Suppressor macrophage treated with lipopolysaccharide for 4 hours (primary cell): ENCODE measurements around the gene MRPL17.

Experiments used
- DNase-seq: peaks from one replicate; pipeline ENCODE4 v3.0.0-alpha.2; 2020

The MRPL17 gene

DNA sequence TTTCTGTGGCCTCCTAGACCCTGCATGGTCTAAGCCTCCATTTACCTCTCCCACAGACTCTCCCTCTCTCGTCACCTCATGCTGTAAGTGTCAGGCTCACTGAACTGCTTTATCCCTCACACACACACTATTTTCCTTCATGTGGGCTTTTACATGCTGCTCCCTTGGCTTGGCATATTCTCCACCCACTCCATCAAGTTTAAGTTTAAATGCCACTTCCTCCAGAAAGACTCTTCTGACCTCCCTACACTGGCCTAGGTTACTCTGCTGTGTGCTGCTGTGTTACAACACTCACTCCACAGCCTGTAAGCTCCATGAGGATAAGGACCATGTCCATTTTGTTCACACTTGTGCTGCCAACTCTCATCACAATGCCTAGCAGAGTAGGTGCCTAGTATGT is 30.0 kb downstream of the MRPL17 start:
- DNase-seq, result no peak

DNA sequence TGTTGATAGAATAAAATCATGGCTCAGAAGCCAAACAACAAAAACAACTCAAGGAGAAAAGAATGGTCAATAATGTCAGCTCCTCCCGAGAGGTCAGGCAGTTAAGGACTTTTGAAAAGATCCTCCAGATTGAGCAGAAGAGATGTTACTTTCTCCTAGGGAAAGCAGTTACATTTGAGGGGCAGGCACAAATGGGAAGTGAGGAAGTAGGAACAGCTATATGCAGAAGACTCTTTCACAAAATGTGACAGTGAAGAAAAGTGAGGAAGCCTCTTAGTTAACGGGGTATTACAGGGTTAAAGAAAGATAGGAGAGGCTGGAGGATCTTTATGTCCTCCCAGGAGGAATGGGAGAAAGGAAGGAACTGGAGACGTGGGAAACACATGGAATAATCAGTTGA is 31.0 kb downstream of the MRPL17 start:
- DNase-seq, result no peak

DNA sequence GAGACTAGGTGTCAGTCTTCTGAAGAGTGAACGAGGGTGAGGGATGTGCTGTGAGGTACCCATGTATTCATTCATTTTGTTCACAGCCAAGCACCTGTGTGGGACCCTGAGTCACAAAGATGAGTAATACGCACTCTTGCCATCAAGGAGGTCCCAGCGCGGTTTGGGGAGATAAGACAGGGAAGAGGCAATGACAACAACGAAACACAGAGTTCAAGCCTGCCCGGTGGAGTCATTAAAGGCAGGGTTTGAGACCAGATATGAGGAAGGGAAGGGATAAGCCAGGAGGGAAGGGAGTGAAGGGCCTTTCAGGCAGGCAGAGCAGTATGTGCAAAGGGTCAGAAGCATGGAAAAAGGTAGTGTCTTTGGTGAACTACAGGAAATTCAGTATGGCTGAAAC is 32.2 kb downstream of the MRPL17 start:
- no peak for DNase-seq

DNA sequence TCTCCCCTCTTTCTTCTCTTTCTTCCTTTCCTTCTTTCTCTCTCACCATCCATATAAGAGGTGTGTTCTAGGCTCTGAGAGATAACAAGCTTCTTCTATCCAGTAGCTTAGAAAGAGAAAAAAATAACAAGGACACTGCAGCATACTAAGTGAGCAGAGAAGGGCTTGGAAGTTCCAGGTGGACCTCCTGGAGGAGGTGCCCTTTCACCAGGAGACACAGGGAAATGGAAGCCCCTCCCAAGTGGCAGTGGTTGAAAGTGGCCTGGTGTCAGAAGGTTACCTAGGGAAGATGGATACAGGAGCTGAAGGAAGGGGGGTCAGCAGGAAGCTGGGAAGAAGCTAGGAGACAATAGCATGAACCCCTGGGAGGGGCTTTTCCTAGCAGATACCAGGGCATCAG is 33.0 kb downstream of the MRPL17 start:
- DNase-seq, result no peak

DNA sequence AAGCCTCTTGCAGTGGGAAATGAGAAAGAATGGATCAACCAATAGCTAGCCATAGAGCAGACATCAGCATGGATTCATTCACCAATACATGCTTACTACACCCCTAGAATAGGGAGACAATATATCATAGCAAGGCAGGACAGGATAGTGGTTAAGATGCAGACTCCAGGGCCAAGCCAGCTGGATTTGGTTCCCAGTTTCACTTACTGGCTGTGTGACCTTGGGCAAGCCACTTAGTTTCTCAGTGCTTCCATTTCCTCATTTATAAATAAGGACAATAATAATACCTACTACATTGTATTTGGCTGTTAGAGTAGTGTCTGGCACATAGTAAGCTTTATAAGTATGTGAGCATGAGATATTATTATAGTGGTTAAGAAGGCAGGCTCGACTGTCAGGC is 34.6 kb downstream of the MRPL17 start:
- peak; percentile 74 for DNase-seq

DNA sequence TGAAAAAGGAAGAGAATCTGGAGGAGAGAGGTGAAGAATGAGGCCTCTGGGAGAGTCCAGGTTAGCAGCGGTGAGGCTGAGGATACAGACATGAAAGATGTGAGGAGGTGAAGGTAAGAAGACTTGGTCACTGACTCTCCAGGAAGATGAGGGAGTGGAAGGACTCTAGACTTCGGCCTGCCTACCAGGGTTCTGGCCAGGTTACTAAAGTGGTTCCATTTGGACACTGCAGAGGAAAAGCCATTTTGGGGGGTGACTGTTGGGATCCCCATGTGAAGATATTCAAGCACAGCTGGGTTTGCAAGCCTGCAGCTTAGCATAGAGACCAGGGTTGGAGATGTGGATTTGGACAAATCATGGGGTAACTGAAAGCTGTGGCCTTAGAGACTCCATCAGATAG is 35.3 kb downstream of the MRPL17 start:
- no peak for DNase-seq

DNA sequence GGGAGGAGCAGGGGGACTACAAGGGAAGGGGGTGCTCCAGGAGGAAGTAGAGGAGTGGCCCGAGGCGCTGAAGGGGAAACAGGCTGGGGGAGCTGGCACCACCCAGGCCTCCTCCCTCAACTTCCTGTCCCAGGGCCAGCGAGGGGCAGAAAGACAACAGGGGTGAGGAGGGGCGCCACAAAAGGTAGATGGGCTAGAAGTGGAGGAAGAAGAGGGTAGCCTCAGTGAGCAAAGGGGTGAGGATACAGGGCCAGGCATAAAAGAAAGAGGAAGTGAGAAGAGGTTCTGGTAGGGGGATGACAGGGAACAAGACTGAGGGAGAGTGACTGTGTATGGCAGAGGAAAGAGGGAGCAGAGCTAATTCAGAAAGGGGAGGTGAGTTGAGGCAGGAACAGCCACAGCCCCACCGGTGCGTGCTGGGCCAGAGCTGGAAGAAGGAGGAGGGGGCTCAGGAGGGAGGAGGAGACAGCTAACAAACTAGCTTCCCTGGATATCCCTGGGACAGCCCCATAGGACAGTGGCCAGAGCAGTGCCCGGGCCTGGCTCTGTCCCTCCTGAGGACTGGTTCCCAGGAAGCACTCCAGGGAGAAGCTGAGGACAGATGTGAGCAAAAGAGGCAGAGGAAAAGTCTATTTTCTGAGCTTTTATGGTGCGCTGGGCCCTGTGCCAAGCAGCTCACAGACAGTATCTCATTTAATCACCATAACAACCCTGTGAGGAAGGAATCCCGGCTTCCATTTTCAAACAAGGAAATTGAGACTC is 36.0 kb downstream of the MRPL17 start:
- peak; percentile 67 for DNase-seq

DNA sequence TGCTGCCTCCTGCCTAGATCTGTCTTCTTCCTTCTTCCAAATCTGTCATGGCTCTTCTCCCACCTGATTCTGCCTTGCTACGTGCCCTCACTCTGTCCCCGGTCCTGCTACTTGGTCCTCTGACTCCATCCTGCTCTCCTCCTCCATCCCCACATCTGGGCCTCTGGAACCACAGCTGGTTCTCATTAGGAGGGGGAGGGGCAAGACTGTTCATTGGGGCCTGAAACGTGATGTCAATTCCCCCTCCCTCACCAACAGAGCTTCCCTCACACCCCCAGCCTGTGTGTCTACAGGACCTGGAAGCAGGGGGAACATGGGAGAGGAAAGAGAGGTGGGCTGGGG is 36.6 kb downstream of the MRPL17 start:
- no peak for DNase-seq

DNA sequence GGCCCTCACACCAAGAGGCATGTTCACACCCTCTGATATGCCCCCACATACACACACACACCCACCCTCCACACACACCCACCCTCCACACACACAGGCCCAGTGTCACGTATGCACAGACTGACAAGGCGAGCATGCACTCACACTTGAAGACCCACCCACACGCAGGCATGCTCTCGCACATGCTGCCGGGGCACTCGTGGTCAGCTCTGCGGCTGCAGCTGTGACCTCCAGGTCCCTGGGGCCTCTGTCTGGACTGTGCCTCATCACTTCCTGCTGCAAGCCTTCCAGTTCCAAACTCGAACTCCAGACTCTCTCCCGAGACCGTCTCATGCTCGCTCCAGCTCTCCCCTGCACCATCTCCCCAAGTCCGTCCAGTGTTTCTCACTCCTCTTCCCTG is 37.1 kb downstream of the MRPL17 start:
- peak; percentile 30 for DNase-seq

DNA sequence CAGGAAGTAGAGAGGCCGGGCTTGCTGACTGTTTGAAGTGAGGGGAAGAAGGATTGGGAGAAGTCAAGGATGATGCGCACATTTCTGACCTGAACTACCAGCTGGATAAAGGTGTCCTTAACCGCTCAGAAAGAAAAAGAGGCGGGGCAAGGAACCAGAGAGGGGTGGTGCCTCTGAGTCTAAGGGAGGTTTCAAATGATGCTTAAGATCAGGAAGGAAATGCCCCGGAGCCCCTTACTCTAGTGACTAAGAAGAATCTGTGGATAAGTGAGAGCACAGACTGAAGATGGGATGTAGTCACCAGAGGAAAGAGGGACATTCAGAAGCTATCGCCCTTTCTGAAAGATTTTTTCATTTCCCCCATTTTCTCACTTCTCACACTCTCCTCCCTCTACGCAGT is 40.2 kb downstream of the MRPL17 start:
- no peak for DNase-seq

DNA sequence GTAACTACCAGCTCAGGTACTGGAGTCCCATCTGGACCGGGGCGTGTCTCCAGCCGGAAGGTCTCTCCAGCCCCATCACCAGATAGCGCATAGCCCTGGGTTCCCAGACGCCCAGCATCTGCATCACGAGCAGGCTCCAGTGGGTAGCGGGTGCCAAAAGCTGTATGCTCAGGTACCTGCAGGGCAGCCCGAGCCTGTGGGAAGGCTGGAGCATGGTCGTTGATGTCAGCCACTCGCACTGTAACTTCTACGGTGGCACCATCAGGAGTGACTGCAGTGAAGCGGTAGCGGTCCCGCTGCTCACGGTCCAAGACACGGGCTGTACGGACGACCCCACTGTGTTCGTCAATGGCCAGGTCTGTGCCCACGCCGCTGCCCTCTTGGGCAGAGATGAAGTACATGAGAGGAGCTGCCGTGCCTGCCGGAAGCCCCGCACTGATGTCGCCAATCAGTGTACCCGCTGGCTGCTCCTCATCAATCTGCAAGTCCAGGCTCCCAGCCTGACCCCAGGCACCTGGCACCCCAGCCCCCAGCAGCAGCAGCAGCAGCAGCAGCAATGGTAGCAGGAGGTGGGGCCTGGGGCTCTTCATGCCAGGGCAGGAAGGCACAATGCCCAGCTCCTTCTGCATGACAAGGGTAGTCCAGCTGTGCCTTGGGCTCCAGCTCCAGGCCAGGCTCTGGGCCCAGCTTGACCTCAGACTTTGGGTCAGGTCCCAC is 42.0 kb downstream of the MRPL17 start:
- no peak for DNase-seq

DNA sequence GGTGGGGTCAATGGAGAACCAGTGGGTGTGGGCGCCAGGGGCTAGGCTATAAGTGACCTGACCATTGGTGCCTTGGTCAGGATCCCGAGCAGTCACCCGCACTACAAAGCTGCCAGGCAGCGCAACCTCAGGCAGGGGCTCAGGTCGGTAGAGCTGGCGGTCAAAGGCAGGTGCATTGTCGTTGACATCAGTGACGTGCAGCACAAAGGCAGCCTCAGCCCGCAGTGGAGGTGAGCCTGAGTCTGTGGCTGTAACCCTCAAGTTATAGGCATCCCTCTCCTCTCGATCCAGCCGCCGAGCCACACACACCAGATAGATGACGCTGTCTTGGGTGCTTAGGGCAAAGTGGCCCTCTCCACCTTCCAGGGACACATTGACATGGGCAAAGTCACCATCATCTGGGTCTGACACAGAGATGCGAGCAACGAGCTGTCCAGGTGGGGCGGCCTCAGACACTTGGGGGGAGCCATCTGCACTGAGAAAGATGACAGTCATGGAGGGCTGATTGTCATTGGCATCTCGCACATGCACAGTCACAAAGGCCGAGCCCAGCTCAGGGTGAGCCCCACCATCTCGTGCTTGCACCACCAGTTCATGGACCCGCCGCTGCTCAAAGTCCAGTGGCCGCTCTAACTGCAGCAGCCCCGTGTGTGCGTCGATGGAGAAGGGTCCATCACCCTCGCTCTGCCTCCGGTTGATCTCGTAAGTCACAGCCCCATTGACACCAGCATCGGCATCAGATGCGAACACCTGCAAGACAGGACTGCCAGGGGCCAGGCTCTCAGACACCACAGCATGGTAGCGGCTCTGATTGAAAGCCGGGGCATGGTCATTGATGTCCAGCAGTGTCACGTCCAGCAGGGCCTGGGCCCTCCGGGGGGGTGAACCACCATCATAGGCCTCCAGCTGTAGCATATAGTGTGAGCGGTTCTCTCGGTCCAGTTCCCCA is 42.8 kb downstream of the MRPL17 start:
- DNase-seq, result no peak

DNA sequence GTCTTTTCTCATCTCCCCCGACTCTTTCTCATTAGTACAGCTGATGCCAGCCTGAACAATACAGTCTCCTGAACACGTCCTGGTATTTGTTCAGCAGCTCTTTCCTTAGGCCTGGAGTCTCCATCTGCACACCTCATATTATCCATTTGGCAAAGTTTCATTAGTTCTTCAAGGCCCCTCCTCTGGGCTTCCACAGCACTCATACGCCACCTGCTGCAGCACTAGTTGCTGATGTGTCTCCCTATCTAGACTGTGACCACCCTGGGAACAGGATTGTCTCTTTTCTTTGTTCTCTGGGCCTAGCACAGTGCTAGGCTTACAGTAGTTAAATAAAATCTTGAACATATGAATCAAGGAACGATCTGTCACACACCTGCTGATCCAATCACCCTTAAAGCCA is 44.7 kb downstream of the MRPL17 start:
- no peak for DNase-seq

DNA sequence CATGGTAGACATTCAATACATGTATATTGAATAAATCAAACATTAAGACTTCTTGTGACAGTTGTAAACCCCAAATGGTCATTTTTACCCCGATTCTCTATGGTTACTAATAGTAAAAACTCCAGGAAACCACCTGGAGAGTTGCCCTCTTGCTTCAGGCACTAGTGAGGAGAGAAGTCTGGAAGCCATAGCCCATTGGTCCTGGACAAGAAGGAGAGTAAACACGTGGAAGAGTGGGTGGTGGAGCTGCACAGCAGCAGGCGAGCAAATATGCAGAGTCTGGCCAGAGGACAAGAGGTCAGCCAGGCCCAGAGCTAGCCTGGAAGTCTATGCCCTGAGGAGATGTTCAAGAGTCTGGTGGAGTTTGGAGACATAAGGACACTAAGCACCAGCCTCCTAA is 45.3 kb downstream of the MRPL17 start:
- no peak for DNase-seq

DNA sequence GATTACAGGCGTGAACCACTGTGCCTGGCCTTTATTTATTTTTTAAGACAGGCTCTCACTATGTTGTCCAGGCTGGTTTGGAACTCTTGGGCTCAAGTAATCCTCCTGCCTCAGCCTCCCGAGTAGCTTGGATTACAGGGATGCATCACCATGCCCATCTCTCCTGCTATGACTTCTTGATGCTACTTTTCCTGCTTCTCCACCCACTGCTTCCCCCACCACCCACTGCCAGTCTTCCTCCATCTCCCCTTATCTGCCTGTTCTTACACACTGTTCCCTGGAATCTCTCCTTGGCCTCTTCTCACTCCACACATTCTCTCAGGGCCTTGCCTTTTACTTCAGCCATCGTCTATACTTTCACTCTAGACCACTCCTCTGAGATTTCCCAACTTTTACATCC is 46.7 kb downstream of the MRPL17 start:
- DNase-seq, result no peak

DNA sequence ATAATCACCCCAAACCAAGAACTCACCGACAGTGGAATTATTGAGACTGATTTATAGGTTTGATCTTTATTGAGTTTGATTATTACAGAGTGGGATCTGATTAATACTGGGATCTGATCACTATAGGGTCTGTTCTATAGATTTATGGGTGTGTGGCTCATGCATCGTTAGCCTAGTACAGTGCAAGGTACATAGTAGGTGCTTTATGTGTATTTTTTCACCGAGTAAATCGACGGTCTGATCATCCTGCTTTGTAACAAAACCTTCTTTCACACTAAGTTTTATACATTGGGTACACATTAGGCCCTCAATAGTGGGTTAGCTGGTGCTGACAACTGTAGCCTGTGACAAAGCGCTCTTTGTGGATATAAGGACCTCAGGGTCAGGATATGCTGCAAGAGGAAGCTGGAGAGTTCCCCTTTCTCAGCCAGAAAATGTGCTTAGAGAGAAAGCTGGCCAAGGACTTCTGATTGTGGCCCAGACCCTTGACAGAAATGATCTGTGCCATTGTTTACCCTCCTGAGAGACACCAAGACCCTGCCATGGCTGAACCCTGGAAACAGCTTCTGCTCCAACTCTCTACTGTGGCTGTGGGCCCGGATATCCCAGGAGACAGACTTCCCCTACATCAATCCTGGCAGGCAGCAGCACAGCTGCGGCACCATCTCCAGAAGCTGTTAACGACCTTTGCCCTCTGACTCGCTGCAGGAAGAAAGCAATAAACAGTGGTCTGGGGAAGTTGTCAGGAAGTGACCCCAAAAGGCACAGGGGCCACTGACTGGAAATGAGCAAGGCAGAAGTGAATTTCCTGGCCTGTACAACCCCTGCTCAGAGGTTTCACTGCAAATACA is 47.8 kb downstream of the MRPL17 start:
- DNase-seq, result peak; percentile 75

DNA sequence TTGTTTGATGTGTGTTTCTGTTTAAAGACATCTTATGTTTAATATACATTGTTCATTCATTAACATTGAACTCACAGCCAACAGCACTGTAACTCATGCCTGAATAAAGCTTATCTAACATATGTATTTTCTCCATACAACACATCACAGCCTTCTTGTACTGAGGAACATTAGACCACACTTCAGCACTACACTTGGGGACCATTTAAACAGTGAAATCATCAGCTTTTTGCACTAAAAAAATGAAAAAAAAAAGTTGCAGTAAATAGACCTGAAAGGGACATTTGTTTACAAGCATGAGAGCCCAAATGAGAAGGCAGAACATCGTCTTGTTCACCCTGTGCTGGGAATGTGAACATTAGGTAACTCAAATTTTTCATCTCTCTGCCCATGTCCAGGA is 48.6 kb downstream of the MRPL17 start:
- no peak for DNase-seq

DNA sequence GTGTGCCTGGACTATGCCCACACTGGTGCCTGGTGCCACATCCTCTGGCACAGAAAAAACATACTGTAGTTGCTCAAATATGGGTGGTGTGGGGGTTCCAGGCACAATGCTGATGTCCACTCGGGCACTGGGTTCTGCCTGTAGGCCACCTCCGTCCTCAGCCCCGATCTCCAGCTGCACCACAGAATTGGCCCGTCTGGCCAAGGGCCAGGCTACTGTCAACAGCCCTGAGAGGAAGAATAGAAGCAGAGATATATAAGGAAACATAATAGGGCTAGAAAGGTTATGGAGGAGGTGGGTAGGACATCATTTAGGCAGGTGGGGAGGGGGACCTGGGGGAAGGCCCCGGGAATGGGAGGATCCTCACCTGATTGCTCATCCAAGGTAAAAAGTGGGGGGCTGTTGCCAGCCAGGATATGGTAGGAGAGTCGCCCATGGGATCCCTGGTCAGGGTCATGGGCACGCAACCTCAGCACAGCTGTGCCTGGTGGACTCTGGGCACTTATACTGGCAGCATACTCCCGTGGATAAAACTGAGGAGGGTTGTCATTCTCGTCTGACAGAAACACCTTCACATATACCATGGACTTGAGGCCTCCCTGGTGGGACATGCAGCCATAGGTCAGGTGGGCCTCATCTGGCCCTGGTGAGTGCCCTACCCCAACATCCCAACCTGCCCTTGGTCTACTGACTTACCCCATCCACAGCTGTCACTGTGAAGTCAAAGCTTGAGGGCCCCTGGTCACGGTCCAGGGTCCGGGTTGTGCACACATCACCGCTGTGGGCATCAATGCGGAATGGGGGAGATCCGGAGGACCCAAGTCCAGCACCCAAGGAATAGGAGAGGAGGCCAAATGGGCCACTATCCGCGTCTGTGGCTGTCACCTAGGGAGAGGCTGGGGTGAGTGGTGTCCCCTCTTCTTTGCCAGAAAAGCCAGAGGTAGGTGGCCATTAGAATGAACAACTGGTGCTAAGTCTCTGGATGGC is 49.4 kb downstream of the MRPL17 start:
- DNase-seq, result no peak

DNA sequence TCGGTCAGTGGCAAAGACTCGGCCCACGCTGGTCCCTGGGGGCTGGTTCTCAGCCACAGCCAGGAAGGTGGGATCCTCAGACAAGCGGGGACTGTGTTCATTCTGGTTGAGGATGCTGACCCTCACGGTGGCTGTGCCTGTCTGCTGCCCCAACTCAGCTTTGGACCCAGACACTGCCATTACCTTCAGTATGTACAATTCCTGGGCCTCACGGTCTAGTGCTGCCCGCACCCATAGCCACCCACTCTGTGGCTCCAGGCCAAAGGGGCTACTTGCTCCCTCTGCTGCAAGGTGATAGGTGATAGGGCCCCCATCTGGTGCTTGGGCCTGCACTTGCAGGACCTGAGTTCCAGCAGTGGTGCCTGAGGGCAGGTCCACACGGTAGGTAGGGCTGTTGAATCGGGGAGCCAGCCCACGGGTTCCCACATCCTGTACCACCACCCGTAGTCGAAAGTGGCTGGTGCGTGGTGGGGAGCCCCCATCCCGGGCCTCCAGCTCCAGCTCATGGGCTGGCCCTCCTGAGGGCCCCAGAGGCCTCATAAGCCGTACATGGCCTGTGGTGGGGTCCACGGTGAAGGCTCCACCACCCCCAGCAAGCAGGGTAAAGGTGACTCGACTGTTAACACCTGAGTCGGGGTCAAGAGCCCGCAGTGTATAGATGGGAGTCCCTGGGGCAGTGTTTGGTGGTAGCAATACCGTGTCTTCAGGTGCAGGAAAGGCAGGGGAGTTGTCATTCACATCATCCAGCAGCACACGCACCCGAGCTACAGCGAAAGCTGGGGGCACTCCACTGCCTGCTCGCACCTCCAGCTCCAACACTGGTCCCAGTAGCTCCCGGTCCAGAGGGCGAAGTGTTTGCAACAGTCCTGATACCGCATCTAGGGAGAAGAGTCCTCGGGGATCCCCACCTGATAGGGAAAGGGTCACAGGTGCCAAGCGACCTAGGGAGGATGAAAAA is 50.7 kb downstream of the MRPL17 start:
- DNase-seq, result no peak

DNA sequence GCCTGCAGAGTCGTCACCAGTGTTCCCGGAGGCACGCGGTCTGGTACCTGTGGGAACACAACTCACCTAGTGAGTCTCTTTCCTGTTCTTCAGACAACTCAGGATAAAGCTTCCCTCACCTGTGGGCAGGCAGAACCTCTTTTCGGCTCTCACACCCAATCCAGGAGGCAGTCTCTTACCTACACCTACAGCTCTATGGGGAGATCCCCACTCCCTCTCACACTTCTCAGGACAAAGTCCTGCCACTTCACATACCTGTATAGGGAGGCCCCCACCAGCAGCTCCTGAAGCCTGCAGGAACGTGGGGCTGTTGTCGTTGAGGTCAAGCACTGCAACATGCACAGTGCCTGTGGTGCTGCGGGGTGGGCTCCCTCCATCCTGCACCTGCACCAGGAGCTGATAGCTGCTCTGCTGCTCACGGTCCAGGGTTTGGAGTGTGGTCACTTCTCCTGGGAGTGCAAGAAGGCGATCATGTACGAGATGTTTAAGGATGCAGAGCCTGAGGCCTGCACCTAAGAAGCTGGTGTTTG is 51.7 kb downstream of the MRPL17 start:
- no peak for DNase-seq
